Measurements from ENCODE around the gene FGD3.

The FGD3 gene

DNA sequence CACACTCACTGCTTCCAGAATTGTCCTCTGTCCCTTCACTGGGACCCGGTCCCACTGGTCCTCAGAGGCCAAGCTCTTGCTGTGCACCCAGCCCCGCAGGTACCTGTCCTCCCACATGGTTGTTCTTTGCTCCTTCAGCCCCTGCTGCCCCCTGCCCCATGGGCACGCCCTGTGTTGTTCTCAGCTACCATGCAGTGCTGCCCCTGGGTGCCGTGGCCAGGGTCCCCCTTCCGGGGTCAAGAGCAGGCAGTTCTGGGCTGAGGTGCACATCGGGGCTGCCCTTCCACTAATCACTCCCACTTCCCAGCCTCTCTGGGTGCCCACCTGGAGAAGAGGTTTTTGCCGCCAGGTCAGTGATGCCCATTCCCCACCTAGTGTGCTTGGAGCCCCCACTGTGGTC, 79.3 kb downstream of the FGD3 start:
- no peak for FAIRE-seq
- TF ChIP-seq POLR2AphosphoS5 (IDR thresholded peaks at IDR 0.05; ENCODE audit: low read depth, low read length) (no peak), TAF1 (IDR thresholded peaks at IDR 0.05; ENCODE audit: borderline replicate concordance, low read depth, low read length) (no peak), POLR2A (IDR thresholded peaks at IDR 0.05; ENCODE audit: low read depth, low read length) (no peak)
- DNase-seq (ENCODE audit: insufficient read length): no peak

DNA sequence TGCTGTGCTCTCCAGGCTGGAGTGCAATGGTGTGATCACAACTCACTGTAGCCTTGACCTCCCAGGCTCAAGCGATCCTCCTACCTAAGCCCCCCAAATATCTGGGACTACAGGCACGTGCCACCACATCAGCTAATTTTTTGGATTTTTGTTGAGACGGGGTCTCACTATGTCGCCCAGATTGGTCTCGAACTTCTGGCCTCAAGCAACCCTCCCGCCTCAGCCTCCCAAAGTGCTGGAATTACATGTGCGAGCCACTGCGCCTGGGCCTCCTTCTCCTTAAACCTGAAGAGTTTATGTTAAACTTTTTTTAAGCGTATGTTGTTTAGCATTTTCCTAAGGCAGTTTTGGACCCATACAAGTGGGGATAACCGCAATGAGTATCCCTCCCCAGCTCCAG, 80.4 kb downstream of the FGD3 start:
- FAIRE-seq (no peak), DNase-seq (ENCODE audit: insufficient read length) (no peak)
- TF ChIP-seq POLR2A (IDR thresholded peaks at IDR 0.05; ENCODE audit: low read depth, low read length): no peak
- TF ChIP-seq POLR2AphosphoS5 (IDR thresholded peaks at IDR 0.05; ENCODE audit: low read depth, low read length): no peak
- no peak for TF ChIP-seq TAF1 (IDR thresholded peaks at IDR 0.05; ENCODE audit: borderline replicate concordance, low read depth, low read length)

- no peak for DNase-seq (ENCODE audit: insufficient read length)
- TF ChIP-seq POLR2AphosphoS5 (IDR thresholded peaks at IDR 0.05; ENCODE audit: low read depth, low read length): no peak
- TF ChIP-seq TAF1 (IDR thresholded peaks at IDR 0.05; ENCODE audit: borderline replicate concordance, low read depth, low read length): no peak
- TF ChIP-seq POLR2A (IDR thresholded peaks at IDR 0.05; ENCODE audit: low read depth, low read length): no peak
- no peak for FAIRE-seq
Measured at GRCh38 chr9:93028448-93029006, 81.2 kb downstream of the FGD3 start.

GRCh38 chr9:93030642-93031628, 83.6 kb downstream of the FGD3 start:
- DNase-seq (ENCODE audit: insufficient read length): no peak
- no peak for FAIRE-seq
- TF ChIP-seq POLR2AphosphoS5 (IDR thresholded peaks at IDR 0.05; ENCODE audit: low read depth, low read length): no peak
- TF ChIP-seq POLR2A (IDR thresholded peaks at IDR 0.05; ENCODE audit: low read depth, low read length): no peak
- TF ChIP-seq TAF1 (IDR thresholded peaks at IDR 0.05; ENCODE audit: borderline replicate concordance, low read depth, low read length): no peak

DNA sequence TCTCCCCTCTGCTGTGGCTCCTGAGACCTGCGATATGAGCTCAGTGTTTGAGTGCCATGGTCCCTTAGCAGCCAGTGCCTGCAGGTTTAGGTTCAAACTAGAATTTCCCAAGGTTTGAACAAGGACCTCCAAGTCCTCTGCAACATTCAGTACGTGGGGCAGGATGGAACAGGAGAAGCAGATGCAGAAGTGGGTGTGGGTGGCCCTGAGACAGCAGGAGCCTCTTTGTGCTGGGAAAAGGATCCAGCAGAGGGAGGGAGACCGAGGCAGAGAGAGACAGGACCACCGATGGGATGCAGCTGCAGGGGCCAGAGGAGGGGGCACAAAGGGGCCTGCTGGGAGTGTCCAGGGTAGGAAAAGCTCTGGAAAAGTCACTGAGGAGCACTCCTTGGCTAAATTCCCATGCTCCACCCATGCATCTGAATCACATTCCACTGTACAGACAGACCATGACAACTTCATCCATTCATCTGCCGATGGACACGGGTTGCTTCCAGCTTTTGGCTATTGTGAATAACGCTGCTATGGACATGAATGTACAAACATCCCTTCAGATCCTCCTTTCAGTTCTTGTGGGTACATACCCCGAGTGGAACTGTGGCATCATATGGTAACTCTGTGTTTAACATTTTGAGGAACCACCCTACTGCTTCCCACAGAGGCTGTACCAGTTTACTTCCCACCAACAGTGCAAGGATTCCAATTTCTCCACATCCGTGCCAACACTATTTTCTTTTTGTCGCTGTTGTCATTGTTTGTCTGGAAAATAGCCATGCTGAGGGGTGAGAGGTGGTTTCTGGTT, 84.5 kb downstream of the FGD3 start:
- DNase-seq (ENCODE audit: insufficient read length) (no peak), FAIRE-seq (no peak)
- TF ChIP-seq TAF1 (IDR thresholded peaks at IDR 0.05; ENCODE audit: borderline replicate concordance, low read depth, low read length): no peak
- no peak for TF ChIP-seq POLR2A (IDR thresholded peaks at IDR 0.05; ENCODE audit: low read depth, low read length)
- TF ChIP-seq POLR2AphosphoS5 (IDR thresholded peaks at IDR 0.05; ENCODE audit: low read depth, low read length): no peak

DNA sequence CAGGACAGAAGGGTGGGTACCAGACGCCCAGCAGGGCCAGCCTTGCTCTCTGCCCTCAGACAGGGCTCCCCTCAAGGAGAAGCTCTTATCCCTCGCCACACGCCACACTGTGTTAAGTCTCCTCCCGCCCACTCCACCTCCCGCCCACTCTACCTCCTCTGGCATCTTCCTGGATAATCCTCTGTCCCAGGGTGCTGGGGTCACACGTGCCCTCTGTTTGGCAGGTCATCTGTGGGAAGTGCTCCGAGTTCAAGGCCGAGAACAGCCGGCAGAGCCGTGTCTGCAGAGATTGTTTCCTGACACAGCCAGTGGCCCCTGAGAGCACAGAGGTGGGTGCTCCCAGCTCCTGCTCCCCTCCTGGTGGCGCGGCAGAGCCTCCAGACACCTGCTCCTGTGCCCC, 85.2 kb downstream of the FGD3 start:
- DNase-seq (ENCODE audit: insufficient read length) (no peak), FAIRE-seq (no peak)
- TF ChIP-seq POLR2AphosphoS5 (IDR thresholded peaks at IDR 0.05; ENCODE audit: low read depth, low read length) (no peak), TAF1 (IDR thresholded peaks at IDR 0.05; ENCODE audit: borderline replicate concordance, low read depth, low read length) (no peak), POLR2A (IDR thresholded peaks at IDR 0.05; ENCODE audit: low read depth, low read length) (no peak)

- DNase-seq (ENCODE audit: insufficient read length): no peak
- TF ChIP-seq POLR2A (IDR thresholded peaks at IDR 0.05; ENCODE audit: low read depth, low read length) (no peak), POLR2AphosphoS5 (IDR thresholded peaks at IDR 0.05; ENCODE audit: low read depth, low read length) (no peak), TAF1 (IDR thresholded peaks at IDR 0.05; ENCODE audit: borderline replicate concordance, low read depth, low read length) (no peak)
- FAIRE-seq: no peak
Measured at GRCh38 chr9:93033531-93033930, 86.2 kb downstream of the FGD3 start.

DNA sequence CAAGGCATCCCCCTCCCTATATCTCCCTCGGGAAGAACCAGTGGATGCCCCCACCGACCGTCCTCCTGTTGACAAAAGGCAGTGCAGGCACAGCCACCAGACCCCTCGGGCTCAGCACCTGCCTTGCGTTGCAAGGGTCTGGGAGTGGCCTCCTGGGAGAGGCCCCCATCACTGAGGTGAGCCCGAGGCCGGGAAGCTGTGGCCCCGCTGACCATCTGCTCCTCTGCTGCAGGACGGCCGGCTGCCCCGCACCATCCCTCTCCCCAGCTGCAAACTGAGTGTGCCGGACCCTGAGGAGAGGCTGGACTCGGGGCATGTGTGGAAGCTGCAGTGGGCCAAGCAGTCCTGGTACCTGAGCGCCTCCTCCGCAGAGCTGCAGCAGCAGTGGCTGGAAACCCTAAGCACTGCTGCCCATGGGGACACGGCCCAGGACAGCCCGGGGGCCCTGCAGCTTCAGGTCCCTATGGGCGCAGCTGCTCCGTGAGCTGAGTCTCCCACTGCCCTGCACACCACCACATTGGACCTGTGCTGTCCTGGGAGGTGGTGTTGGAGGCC, 87.9 kb downstream of the FGD3 start:
- FAIRE-seq: no peak
- TF ChIP-seq POLR2AphosphoS5 (IDR thresholded peaks at IDR 0.05; ENCODE audit: low read depth, low read length) (no peak), TAF1 (IDR thresholded peaks at IDR 0.05; ENCODE audit: borderline replicate concordance, low read depth, low read length) (no peak), POLR2A (IDR thresholded peaks at IDR 0.05; ENCODE audit: low read depth, low read length) (no peak)

GRCh38 chr9:93035821-93036351, 88.6 kb downstream of the FGD3 start:
- no peak for DNase-seq (ENCODE audit: insufficient read length)

More for the DNA sequence above, 87.9 kb downstream of the FGD3 start:
- no peak for DNase-seq (ENCODE audit: insufficient read length)

DNA sequence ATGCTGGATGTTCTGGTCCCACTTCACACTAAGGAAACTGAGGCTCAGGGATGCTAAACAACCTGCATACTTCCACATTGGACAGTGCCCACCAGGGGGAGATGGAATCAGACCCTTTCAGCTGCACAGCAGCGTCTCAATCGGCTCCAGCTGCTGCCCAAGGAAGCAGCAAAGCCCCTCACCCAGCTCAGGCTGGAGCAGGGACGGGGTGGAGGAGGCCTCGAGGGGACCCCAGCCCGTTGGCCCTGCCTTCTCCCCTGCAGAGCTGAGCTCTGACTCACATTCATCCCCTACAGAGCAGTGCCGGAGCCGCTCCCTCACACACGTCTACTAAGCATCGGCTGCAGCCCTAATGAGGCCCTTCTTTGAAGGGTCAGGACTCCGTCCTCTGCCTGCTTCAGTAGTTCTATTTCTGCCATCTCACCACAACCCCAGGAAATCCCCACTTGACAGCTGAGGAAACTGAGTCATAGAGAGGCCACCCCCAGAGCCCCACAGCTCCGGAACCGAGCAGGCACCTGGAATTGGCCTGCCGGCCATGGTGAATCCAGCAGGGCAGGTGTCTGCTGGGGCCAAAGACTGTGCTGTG, 89.7 kb downstream of the FGD3 start:
- FAIRE-seq: no peak
- DNase-seq (ENCODE audit: insufficient read length): no peak
- TF ChIP-seq POLR2A (IDR thresholded peaks at IDR 0.05; ENCODE audit: low read depth, low read length): no peak
- TF ChIP-seq POLR2AphosphoS5 (IDR thresholded peaks at IDR 0.05; ENCODE audit: low read depth, low read length): no peak
- no peak for TF ChIP-seq TAF1 (IDR thresholded peaks at IDR 0.05; ENCODE audit: borderline replicate concordance, low read depth, low read length)

More at GRCh38 chr9:93035821-93036351, 88.6 kb downstream of the FGD3 start:
- FAIRE-seq: no peak
- TF ChIP-seq TAF1 (IDR thresholded peaks at IDR 0.05; ENCODE audit: borderline replicate concordance, low read depth, low read length) (no peak), POLR2AphosphoS5 (IDR thresholded peaks at IDR 0.05; ENCODE audit: low read depth, low read length) (no peak), POLR2A (IDR thresholded peaks at IDR 0.05; ENCODE audit: low read depth, low read length) (no peak)
